GM23338 (cell line): ENCODE measurements around the gene ZNF778. TPM values are rescaled to one million over a fixed set of nuclear protein-coding genes. Genes with fewer than 3 reads are reported as not detected.

Source experiments
- ATAC-seq: fragments of 200-7000 bp; cut with Tn5 transposase; 3 replicates; pipeline ENCODE4 v1.9.1; 2020
- DNase-seq: peaks from one replicate; pipeline ENCODE4 v3.0.0-alpha.2; 2015; ENCODE audit warnings: low spot score
- H2AFZ ChIP-seq: fragments of 200-600 bp; sonication (generic); 2 replicates; pipeline ENCODE4 v1.8.0; 2016; ENCODE audit warnings: antibody characterized with exemption, mild to moderate bottlenecking, moderate library complexity
- H3F3A ChIP-seq: fragments of 200-600 bp; sonication (generic); replicated peaks from 2 replicates; pipeline ENCODE4 v1.8.0; 2017; ENCODE audit warnings: antibody characterized with exemption, mixed run types, low read depth
- H3K27ac ChIP-seq: fragments of 200-600 bp; sonication (generic); 2 replicates; pipeline ENCODE4 v1.6.1; 2016; ENCODE audit warnings: low read depth
- H3K27me3 ChIP-seq: fragments of 200-600 bp; sonication (generic); 2 replicates; pipeline ENCODE4 v1.8.0; 2016; ENCODE audit warnings: mild to moderate bottlenecking, mixed run types, moderate library complexity; ENCODE audit not compliant: insufficient read depth
- H3K36me3 ChIP-seq: fragments of 200-600 bp; sonication (generic); 2 replicates; pipeline ENCODE4 v1.8.0; 2016; ENCODE audit warnings: mild to moderate bottlenecking; ENCODE audit not compliant: insufficient read depth
- H3K4me1 ChIP-seq: fragments of 200-600 bp; sonication (generic); 2 replicates; pipeline ENCODE4 v1.8.0; 2016; ENCODE audit warnings: mild to moderate bottlenecking, moderate library complexity; ENCODE audit not compliant: insufficient read depth
- H3K4me2 ChIP-seq: fragments of 200-600 bp; sonication (generic); 2 replicates; pipeline ENCODE4 v1.7.1; 2017; ENCODE audit warnings: mixed run types
- H3K4me3 ChIP-seq: fragments of 200-600 bp; sonication (generic); 2 replicates; pipeline ENCODE4 v1.6.1; 2016; ENCODE audit warnings: mixed run types
- H3K79me2 ChIP-seq: fragments of 200-600 bp; sonication (generic); replicated peaks from 2 replicates; pipeline ENCODE4 v1.8.0; 2017; ENCODE audit warnings: mild to moderate bottlenecking; ENCODE audit not compliant: insufficient read depth
- H3K9me2 ChIP-seq: fragments of 200-600 bp; sonication (generic); 2 replicates; pipeline ENCODE4 v1.8.0; 2017; ENCODE audit not compliant: insufficient read depth
- H4K20me1 ChIP-seq: fragments of 200-600 bp; sonication (generic); replicated peaks from 2 replicates; pipeline ENCODE4 v1.8.0; 2017; ENCODE audit warnings: mild to moderate bottlenecking; ENCODE audit not compliant: insufficient read depth
- H3K27ac Mint-ChIP-seq: 2 replicates; pipeline ENCODE4 v1.8.0; 2020; ENCODE audit warnings: inconsistent platforms, mild to moderate bottlenecking, moderate library complexity, mixed read lengths
- H3K27me3 Mint-ChIP-seq: 3 replicates; pipeline ENCODE4 v1.8.0; 2022; ENCODE audit warnings: low read depth, mild to moderate bottlenecking, moderate library complexity, mixed read lengths, inconsistent platforms; ENCODE audit not compliant: insufficient read depth, poor library complexity
- H3K36me3 Mint-ChIP-seq: 3 replicates; pipeline ENCODE4 v1.8.0; 2021; ENCODE audit warnings: low read depth, mild to moderate bottlenecking, inconsistent platforms, moderate library complexity, mixed read lengths
- H3K4me1 Mint-ChIP-seq: 3 replicates; pipeline ENCODE4 v1.8.0; 2020; ENCODE audit warnings: mild to moderate bottlenecking, inconsistent platforms, mixed read lengths
- H3K4me3 Mint-ChIP-seq: 3 replicates; pipeline ENCODE4 v1.8.0; 2021; ENCODE audit warnings: moderate library complexity, mild to moderate bottlenecking, inconsistent platforms, mixed read lengths
- H3K9me3 Mint-ChIP-seq: 3 replicates; pipeline ENCODE4 v1.8.0; 2020; ENCODE audit warnings: moderate library complexity, mild to moderate bottlenecking, inconsistent platforms, mixed read lengths
- EZH2 ChIP-seq: fragments of 200-600 bp; sonication (generic); IDR thresholded peaks from one replicate; pipeline ENCODE4 v1.8.0; 2017; ENCODE audit warnings: antibody characterized with exemption, mild to moderate bottlenecking, low read depth; ENCODE audit not compliant: unreplicated experiment
- EZH2phosphoT487 ChIP-seq: fragments of 200-600 bp; sonication (generic); IDR thresholded peaks from one replicate; pipeline ENCODE4 v1.8.1; 2018; ENCODE audit warnings: antibody characterized with exemption; ENCODE audit not compliant: unreplicated experiment
- NANOG ChIP-seq: IDR thresholded peaks from 2 replicates; pipeline ENCODE4 v1.6.1; 2016; ENCODE audit warnings: antibody characterized with exemption, borderline replicate concordance
- POLR2AphosphoS5 ChIP-seq: IDR thresholded peaks from 2 replicates; pipeline ENCODE4 v1.6.1; 2016; ENCODE audit warnings: antibody characterized with exemption, low read depth
- ZNF114 ChIP-seq: fragments of 250-450 bp; sonication (Bioruptor Pico); IDR thresholded peaks from 2 replicates; pipeline ENCODE4 v1.5.0; 2020; ENCODE audit warnings: mild to moderate bottlenecking, moderate library complexity
- polyA plus RNA-seq: library from polyadenylated mRNA; unstranded; fragments of >200 nt; fragmentation: Nextera tagmentation; extraction: Ambion mirVana; gene quantifications from 2 replicates; pipeline ENCODE4 v1.2.1, GENCODE V29; 2016
- total RNA-seq: library from RNA; depleted of rRNA; stranded (reverse); fragments of >200 nt; shearing (Covaris generic); gene quantifications from 2 replicates; pipeline ENCODE4 v1.2.3, GENCODE V29; 2014
- TF ChIP-seq, protein P1 (sequence below): fragments of 250-450 bp; sonication (Bioruptor Pico); IDR thresholded peaks from 2 replicates; pipeline ENCODE4 v1.5.0; 2020; ENCODE audit warnings: mild to moderate bottlenecking, moderate library complexity
- TF ChIP-seq, protein P2 (sequence below): IDR thresholded peaks from 2 replicates; pipeline ENCODE4 v1.6.1; 2016; ENCODE audit warnings: antibody characterized with exemption

The ZNF778 gene
- total and polyA plus RNA-seq, 2 experiments from 2014 or later: 7.9 to 43.4 TPM

DNA sequence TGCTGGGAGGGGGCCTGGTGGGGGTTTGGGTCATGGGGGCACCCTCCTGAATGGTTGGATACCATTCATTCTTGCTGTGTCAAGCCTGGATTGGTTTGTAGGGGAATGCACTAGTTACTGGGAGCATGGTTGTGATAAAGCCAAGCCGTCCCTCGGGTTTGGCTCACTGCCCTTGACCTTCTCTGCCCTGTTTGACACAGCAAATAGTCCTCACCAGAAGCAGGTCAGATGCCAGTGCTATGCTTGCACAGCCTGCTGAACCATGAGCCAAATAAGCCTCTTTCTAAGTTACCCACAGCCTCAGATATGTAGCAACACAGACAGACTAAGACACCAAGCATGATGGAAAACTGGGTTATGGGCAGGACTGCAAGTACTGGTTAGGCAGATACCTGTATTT, 14.6 kb downstream of the ZNF778 start (continued):
- TF ChIP-seq, protein P1, sequence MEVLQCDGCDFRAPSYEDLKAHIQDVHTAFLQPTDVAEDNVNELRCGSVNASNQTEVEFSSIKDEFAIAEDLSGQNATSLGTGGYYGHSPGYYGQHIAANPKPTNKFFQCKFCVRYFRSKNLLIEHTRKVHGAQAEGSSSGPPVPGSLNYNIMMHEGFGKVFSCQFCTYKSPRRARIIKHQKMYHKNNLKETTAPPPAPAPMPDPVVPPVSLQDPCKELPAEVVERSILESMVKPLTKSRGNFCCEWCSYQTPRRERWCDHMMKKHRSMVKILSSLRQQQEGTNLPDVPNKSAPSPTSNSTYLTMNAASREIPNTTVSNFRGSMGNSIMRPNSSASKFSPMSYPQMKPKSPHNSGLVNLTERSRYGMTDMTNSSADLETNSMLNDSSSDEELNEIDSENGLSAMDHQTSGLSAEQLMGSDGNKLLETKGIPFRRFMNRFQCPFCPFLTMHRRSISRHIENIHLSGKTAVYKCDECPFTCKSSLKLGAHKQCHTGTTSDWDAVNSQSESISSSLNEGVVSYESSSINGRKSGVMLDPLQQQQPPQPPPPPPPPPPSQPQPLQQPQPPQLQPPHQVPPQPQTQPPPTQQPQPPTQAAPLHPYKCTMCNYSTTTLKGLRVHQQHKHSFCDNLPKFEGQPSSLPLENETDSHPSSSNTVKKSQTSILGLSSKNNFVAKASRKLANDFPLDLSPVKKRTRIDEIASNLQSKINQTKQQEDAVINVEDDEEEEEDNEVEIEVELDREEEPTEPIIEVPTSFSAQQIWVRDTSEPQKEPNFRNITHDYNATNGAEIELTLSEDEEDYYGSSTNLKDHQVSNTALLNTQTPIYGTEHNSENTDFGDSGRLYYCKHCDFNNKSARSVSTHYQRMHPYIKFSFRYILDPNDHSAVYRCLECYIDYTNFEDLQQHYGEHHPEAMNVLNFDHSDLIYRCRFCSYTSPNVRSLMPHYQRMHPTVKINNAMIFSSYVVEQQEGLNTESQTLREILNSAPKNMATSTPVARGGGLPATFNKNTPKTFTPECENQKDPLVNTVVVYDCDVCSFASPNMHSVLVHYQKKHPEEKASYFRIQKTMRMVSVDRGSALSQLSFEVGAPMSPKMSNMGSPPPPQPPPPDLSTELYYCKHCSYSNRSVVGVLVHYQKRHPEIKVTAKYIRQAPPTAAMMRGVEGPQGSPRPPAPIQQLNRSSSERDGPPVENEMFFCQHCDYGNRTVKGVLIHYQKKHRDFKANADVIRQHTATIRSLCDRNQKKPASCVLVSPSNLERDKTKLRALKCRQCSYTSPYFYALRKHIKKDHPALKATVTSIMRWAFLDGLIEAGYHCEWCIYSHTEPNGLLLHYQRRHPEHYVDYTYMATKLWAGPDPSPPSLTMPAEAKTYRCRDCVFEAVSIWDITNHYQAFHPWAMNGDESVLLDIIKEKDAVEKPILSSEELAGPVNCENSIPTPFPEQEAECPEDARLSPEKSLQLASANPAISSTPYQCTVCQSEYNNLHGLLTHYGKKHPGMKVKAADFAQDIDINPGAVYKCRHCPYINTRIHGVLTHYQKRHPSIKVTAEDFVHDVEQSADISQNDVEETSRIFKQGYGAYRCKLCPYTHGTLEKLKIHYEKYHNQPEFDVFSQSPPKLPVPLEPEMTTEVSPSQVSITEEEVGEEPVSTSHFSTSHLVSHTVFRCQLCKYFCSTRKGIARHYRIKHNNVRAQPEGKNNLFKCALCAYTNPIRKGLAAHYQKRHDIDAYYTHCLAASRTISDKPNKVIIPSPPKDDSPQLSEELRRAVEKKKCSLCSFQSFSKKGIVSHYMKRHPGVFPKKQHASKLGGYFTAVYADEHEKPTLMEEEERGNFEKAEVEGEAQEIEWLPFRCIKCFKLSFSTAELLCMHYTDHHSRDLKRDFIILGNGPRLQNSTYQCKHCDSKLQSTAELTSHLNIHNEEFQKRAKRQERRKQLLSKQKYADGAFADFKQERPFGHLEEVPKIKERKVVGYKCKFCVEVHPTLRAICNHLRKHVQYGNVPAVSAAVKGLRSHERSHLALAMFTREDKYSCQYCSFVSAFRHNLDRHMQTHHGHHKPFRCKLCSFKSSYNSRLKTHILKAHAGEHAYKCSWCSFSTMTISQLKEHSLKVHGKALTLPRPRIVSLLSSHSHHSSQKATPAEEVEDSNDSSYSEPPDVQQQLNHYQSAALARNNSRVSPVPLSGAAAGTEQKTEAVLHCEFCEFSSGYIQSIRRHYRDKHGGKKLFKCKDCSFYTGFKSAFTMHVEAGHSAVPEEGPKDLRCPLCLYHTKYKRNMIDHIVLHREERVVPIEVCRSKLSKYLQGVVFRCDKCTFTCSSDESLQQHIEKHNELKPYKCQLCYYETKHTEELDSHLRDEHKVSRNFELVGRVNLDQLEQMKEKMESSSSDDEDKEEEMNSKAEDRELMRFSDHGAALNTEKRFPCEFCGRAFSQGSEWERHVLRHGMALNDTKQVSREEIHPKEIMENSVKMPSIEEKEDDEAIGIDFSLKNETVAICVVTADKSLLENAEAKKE (CRISPR knock-in tag): no peak
- no peak for TF ChIP-seq POLR2AphosphoS5
- no peak for TF ChIP-seq ZNF114 (CRISPR knock-in tag)
- no peak for TF ChIP-seq NANOG
- TF ChIP-seq EZH2phosphoT487: no peak
- TF ChIP-seq, protein P2, sequence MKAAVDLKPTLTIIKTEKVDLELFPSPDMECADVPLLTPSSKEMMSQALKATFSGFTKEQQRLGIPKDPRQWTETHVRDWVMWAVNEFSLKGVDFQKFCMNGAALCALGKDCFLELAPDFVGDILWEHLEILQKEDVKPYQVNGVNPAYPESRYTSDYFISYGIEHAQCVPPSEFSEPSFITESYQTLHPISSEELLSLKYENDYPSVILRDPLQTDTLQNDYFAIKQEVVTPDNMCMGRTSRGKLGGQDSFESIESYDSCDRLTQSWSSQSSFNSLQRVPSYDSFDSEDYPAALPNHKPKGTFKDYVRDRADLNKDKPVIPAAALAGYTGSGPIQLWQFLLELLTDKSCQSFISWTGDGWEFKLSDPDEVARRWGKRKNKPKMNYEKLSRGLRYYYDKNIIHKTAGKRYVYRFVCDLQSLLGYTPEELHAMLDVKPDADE: no peak
- no peak for TF ChIP-seq EZH2

DNA sequence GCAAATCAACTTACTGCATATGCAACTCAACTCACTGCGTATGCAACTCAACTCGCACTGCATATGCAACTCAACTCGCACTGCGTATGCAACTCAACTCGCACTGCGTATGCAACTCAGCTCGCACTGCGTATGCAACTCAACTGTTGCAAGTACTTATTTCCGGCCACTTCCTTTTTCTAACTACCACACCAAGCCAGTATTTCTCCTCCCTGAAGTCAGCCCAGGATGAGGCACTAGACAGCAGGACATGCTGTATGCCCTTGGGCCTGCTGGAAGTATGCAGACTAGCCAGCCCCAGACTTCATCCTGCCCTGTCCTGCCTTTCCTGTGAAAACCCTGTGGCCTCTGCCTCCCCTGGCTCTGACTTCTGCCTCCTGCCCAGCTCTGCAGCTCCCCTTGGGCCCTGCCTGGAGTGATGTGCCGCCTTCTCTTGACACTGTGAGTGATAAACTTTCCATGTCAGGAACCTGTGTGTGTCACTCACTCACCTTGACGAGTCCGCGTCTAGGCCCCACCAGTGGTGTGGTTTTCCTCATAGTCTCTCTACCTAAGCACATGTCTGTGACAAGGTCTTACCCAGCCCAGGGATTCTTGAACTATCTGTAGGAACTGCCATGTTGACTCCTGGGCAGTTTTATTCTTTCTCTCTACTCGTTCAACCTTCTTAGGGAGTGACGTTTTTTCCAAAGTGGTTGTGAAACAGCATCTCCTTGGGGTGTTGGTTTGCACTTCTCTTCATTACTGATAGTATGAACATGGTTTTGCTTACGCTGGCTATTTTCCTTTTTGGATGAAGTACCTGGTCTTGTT, 16.4 kb downstream of the ZNF778 start:
- H3K79me2 ChIP-seq: no peaks in the 10 kb centered on the region
- H3F3A ChIP-seq: 0 out of 2 replicates have a peak, but pooled peaks cover 4% of the 10 kb centered on the region
- H3K27ac ChIP-seq: no peak overlapping the region
- peaks cover 48% of the 10 kb centered on the region for H3K9me3 Mint-ChIP-seq
- ATAC-seq (no peak), DNase-seq (no peak)
- H3K4me2 ChIP-seq: no peak overlapping the region
- H3K27me3 Mint-ChIP-seq: peaks cover 10% of the 10 kb centered on the region
- H3K4me3 ChIP-seq: no peak overlapping the region
- no peaks in the 10 kb centered on the region for H3K27me3 ChIP-seq
- no peak overlapping the region for H3K27ac Mint-ChIP-seq
- H3K36me3 ChIP-seq: peaks cover 7% of the 10 kb centered on the region; the same call in 1 of the 2 replicates
- H3K4me1 ChIP-seq: no peaks in the 10 kb centered on the region
- H3K36me3 Mint-ChIP-seq: peaks cover 68% of the 10 kb centered on the region
- 0 out of 2 replicates have a peak, but pooled peaks cover 2% of the 10 kb centered on the region for H4K20me1 ChIP-seq
- H3K9me2 ChIP-seq: no peaks in the 10 kb centered on the region
- H2AFZ ChIP-seq: no peak overlapping the region
- H3K4me3 Mint-ChIP-seq: no peak overlapping the region
- no peaks in the 10 kb centered on the region for H3K4me1 Mint-ChIP-seq
- TF ChIP-seq, protein P1 (CRISPR knock-in tag): no peak
